GM12892 (cell line): ENCODE measurements around the gene FFAR2. TPM values are rescaled to one million over a fixed set of nuclear protein-coding genes. Genes with fewer than 3 reads are reported as not detected.
"Not testable (repeated sequence)": the region's sequence is repeated elsewhere in the genome, so short reads cannot be mapped to it uniquely, and the experiment has no call there.

ENCODE experiments used
- DNase-seq: peaks from one replicate; pipeline ENCODE4 v3.0.0; 2011; ENCODE audit not compliant: insufficient read length
- FAIRE-seq: peaks from 2 replicates; lab custom pipeline; 2011; peaks lifted over from hg19 to GRCh38; lab: Jason Lieb, UNC
- POLR2A ChIP-seq: IDR thresholded peaks from 2 replicates; pipeline ENCODE4 v1.6.1; 2011; ENCODE audit warnings: low read depth, low read length, control low read depth
- POLR2AphosphoS5 ChIP-seq: IDR thresholded peaks from 2 replicates; pipeline ENCODE4 v1.6.1; 2011; ENCODE audit warnings: low read depth, low read length, control low read depth
- TAF1 ChIP-seq: IDR thresholded peaks from 2 replicates; pipeline ENCODE4 v1.6.1; 2011; ENCODE audit warnings: low read depth, mild to moderate bottlenecking, control low read depth, low read length, borderline replicate concordance
- polyA plus RNA-seq: library from polyadenylated mRNA; unstranded; fragments of >200 nt; gene quantifications from one replicate; pipeline ENCODE4 v1.2.1, GENCODE V29; 2012; ENCODE audit warnings: missing spikeins, inconsistent platforms; ENCODE audit not compliant: missing spikeins

Gene FFAR2
- polyA plus RNA-seq: 1.6 TPM

- TF ChIP-seq TAF1 (no peak), POLR2A (no peak), POLR2AphosphoS5 (no peak)
- no peak for DNase-seq
- FAIRE-seq: no peak
These were observed at the start of gene FFAR2 for GRCh38 chr19:35447606-35448469. Gene FFAR2, plus strand, starts transcription at chr19:35448257. Its CDS starts 1,458 bp downstream, at chr19:35449715.

- no peak for FAIRE-seq
- TF ChIP-seq POLR2A (no peak), TAF1 (no peak), POLR2AphosphoS5 (no peak)
- no peak for DNase-seq
These were observed 49.5 kb upstream of the FFAR2 start for GRCh38 chr19:35398570-35398969.

GRCh38 chr19:35399231-35399630 is 48.8 kb upstream of the FFAR2 start:
- TF ChIP-seq POLR2A (no peak), POLR2AphosphoS5 (no peak), TAF1 (no peak)
- no peak for DNase-seq
- FAIRE-seq: no peak

- no peak for TF ChIP-seq TAF1
- no peak for TF ChIP-seq POLR2A
- no peak for TF ChIP-seq POLR2AphosphoS5
- DNase-seq: no peak
- no peak for FAIRE-seq
These were observed 47.9 kb upstream of the FFAR2 start for GRCh38 chr19:35399948-35400772.

- no peak for FAIRE-seq
- TF ChIP-seq TAF1 (no peak), POLR2A (no peak), POLR2AphosphoS5 (no peak)
These were observed 47.3 kb upstream of the FFAR2 start for GRCh38 chr19:35400773-35401100.

GRCh38 chr19:35401416-35401815 is 46.6 kb upstream of the FFAR2 start:
- FAIRE-seq, DNase-seq: not testable (repeated sequence)

More at GRCh38 chr19:35400773-35401100, 47.3 kb upstream of the FFAR2 start:
- no peak for DNase-seq

- peak; percentile 14 for FAIRE-seq
- no peak for TF ChIP-seq POLR2A
- no peak for TF ChIP-seq TAF1
- no peak for TF ChIP-seq POLR2AphosphoS5
- DNase-seq: no peak
These were observed 44.8 kb upstream of the FFAR2 start for GRCh38 chr19:35403116-35403760.

- peak; percentile 94 for FAIRE-seq
- no peak for TF ChIP-seq POLR2A
- peak; percentile 36; the same call in 1 of the 2 replicates for TF ChIP-seq POLR2AphosphoS5
- TF ChIP-seq TAF1: no peak
- peak; percentile 54 for DNase-seq
These were observed 43.0 kb upstream of the FFAR2 start for GRCh38 chr19:35404879-35405622.

GRCh38 chr19:35407619-35408018 is 40.4 kb upstream of the FFAR2 start:
- DNase-seq: no peak
- FAIRE-seq: peak; percentile 5
- no peak for TF ChIP-seq POLR2AphosphoS5
- TF ChIP-seq TAF1: no peak
- no peak for TF ChIP-seq POLR2A

- FAIRE-seq (peak; percentile 81), DNase-seq (no peak)
- TF ChIP-seq TAF1: no peak
- TF ChIP-seq POLR2A: no peak
- no peak for TF ChIP-seq POLR2AphosphoS5
These were observed 39.5 kb upstream of the FFAR2 start for GRCh38 chr19:35408284-35409171.

GRCh38 chr19:35409191-35409590 is 38.9 kb upstream of the FFAR2 start:
- no peak for FAIRE-seq
- TF ChIP-seq POLR2AphosphoS5 (no peak), POLR2A (no peak), TAF1 (no peak)

More at GRCh38 chr19:35409191-35409590, 38.9 kb upstream of the FFAR2 start:
- DNase-seq: no peak
